Fibroblast of skin of right quadriceps (primary cell): ENCODE results near the gene POMC.
"Not testable (repeated sequence)": the region's sequence is repeated elsewhere in the genome, so short reads cannot be mapped to it uniquely, and the experiment has no call there.

ENCODE experiments used
- DNase-seq: peaks from one replicate; pipeline ENCODE4 v3.0.0-alpha.2; 2013

The POMC gene

DNA sequence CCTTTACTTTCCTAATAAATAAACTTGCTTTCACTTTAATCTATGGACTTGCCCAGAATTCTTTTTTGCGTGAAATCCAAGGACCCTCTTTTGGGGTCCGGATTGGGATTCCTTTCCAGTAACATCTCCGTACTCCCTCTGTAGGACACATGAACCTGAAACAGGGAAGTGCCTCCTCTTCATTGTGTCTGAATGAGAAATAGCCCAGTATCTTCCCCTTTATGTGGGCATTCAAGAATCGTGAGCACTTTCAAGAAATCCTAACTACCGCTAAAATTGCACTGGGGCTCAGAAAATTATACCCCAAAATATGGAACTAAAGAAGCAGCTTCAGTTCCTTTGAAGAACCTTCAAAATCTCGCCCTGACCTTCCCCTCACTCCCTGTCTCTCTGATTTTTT is 7.8 kb upstream of the POMC start:
- DNase-seq = no peak

DNA sequence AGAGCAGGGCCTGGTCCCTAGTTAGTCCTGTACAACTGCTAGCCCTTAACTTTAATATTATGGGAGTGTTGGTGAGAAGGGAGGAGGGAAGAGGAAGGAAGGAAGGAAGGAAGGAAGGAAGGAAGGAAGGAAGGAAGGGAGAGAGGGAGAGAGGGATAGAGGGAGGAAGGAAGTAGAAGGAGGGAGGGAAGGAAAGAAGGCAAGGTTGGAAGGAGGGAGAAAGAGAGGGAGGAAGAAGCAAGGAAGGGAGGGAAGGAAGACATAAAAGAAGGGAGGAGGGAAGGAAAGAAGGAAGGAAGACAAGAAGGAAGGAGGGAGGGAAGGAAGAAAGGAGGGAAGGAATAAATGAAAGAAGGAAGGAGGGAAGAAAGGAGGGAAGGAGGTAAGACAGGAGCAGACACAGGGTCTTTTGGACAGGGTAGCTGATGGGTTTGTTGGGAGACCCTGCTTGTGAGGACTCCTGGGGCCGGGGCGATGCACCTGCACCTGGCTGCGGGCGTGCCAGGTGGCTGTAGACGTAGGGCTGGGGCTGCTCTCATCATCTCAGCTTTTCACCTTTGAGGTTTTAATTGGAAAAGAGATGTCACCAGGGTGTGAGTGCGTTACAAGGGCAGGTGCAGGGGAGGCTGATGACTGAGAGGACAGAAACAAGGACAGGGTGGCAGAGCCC is 5.9 kb upstream of the POMC start:
- no peak for DNase-seq

DNA sequence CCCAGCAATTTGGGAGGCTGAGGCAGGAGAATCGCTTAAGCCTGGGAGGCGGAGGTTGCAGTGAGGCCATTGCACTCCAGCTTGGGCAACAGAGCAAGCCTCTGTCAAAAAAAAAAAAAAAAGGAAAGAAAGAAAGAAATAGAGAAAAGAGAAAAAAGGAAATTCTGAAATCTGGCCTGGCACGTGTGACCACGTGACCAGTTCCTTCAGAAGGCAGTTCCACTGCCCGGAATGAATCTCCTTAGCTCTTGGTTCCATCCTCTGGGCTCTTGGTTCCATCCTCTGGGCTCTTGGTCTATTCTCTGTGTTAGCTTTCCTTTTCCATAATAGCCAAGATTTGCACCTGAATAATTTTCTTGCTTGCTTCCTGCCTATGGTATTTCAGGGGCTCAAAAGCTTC is 5.3 kb upstream of the POMC start:
- no peak for DNase-seq

DNA sequence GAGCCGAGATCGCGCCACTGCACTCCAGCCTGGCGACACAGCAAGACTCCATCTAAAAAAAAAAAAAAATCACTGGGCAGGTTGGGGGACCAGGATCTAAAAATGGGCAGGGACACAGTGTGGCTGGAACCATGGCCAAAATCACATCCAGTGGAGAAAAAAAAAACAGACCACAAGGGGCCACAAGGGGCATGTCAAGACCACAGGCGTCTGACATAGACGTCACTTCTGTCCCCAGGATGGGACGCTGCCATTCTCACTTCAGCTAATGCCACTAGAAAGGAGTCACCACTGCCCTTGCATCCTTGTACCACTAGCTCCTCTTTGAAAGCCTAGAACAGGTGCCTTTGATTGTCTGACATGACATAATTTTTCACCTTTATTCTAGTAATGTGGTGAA is 2.5 kb upstream of the POMC start:
- DNase-seq = no peak

DNA sequence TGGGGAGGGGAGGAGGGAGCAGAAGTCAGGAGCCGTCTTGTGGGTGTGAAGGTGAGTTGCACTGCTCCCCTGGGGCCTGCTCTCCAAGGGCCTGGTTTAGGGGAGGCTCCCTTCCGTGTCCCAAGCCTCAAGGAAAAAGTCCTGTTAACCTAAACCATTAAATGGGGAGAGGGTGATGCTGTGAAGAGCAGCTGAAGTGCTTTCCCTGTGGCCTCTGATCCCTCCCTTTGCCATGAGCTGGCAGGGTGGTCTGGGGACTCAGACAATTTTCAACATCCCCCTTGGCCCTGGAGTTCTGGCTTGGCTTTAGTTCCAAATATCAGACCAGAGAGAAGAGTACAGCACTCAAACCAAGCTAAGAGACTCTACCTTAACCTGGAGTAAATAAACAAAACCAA is 692 bp upstream of the POMC start:
- DNase-seq = no peak

DNA sequence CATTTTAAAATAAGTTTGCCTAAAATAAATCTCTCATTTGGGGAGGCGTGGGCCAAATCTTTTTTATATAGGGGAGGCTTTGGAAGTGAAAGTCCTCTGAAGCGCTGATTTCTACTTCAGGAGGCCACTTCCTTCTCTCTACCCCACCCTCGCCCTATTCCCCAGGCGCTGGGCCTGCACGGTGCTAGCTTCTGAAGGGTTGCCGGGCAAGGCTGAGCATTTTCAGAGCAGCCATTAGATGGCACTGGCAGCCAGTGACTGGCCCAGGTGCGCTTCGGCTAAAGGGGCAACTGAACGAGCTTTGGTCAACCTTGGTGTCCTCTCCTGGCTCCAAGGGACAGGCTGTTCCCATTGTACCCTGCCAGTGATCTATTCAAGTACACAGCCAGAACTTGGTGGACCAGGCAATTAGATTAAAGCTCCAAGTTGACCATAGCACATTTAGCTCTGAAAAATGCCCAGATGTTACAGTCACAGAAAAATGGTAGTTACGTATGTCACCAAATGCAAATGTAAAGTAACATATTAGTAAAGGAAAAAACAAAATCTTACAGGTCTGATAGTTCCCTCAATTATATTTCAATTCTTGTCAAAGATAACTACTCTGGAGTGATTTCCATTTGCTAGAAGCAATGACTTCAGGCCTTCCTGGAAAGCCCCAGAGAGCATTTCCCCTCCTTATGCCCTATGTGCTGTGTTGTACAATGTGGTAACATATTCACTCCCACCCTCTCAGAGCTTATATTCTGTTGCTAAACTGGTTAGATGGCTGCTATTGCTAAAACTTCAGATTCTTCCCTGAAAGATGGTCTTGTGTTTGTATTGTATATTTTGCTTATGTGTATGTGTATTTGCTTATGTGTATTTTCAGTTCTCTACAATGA is 2.1 kb downstream of the POMC start:
- DNase-seq = no peak

DNA sequence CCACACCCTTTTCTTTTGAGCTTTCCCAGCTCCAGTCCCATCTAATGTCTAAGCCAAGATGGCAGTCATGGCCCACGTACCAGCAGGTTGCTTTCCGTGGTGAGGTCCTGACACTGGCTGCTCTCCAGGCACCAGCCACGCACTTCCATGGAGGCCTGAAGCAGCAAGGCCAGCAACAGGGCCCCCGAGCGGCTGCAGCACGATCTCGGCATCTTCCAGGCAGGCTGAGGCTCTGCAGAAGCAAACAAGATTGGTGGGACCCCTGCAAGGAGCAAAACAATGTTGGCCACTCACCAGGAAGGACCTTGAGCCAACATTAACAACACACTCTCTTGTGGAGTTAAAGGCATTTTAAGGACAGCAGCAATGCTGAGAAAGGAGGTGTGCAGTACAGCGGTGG is 3.8 kb downstream of the POMC start:
- no peak for DNase-seq

DNA sequence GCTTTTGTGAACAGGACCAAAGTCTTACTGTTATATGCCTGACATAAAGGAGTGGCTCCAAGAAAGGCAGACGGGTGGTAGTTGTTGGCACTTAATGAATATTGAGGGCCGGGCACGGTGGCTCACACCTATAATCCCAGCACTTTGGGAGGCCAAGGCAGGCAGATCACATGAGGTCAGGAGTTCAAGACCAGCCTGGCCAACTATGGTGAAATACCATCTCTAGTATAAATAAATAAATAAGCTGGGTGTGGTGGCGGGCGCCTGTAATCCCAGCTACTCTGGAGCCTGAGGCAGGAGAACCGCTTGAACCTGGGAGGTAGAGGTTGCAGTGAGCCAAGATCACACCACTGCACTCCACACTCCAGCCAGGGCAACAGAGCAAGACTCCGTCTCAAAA is 6.3 kb downstream of the POMC start:
- DNase-seq = not testable (repeated sequence)

DNA sequence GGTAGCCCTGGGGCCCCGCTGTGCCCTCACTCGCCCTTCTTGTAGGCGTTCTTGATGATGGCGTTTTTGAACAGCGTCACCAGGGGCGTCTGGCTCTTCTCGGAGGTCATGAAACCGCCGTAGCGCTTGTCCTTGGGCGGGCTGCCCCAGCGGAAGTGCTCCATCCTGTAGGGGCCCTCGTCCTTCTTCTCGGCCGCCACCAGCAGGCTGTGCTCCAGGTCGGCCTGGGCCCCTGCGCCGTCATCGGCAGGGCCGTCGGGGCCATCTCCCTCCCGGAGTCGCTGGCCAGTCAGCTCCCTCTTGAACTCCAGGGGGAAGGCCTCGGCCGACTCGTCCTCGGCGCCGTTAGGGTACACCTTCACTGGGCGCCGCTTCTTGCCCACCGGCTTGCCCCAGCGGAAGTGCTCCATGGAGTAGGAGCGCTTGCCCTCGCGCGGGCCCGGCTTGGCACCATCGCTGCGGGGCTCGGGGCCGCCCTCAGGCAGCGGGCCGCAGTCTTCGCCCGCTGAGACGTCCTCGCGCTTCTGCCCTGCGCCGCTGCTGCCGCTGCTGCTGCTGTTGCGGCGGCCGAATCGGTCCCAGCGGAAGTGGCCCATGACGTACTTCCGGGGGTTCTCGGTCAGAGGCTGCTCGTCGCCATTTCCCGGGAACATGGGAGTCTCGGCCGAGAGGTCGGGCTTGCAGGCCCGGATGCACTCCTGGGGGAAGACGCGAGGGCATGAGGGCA is 7.2 kb downstream of the POMC start:
- DNase-seq = peak; percentile 60

DNA sequence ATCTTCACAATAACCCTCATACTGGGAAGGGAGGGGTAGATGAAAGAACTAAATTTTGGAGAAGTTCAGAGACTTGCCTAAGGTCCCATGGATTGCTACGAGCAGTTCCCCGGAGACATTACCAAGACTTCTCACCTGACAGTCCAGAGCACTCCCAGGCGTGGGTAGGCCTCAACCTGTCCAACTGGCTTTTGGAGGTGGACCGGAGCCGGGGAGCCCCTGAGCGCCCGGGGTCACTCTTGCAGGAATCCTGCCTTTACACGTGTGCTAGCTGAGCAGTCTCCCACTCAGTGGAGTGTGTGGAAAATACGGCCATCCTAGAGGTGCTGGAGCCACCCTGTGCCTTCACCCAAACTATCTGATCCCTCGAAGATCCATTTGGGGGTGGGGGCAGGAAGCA is 8.0 kb downstream of the POMC start:
- DNase-seq = no peak

DNA sequence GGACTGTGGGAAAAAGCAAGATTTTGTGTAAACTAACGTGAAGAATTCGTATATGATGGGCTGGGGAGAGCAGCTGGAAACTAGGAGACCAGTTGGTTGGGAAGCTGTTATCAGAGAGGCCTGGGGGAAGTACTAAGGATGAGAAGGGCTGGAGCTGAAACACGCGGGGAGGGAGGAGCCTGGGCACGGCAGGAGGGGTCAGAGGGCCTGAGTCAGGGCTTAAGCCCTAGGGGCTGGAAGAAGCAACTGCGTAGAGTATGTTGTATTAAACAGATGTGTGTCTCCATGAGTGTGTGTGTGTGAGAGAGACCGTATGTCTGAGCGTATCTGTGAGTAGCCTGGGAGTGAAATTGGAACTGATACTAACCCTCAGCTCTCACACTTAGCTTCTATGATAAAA is 8.4 kb downstream of the POMC start:
- DNase-seq = peak; percentile 11

DNA sequence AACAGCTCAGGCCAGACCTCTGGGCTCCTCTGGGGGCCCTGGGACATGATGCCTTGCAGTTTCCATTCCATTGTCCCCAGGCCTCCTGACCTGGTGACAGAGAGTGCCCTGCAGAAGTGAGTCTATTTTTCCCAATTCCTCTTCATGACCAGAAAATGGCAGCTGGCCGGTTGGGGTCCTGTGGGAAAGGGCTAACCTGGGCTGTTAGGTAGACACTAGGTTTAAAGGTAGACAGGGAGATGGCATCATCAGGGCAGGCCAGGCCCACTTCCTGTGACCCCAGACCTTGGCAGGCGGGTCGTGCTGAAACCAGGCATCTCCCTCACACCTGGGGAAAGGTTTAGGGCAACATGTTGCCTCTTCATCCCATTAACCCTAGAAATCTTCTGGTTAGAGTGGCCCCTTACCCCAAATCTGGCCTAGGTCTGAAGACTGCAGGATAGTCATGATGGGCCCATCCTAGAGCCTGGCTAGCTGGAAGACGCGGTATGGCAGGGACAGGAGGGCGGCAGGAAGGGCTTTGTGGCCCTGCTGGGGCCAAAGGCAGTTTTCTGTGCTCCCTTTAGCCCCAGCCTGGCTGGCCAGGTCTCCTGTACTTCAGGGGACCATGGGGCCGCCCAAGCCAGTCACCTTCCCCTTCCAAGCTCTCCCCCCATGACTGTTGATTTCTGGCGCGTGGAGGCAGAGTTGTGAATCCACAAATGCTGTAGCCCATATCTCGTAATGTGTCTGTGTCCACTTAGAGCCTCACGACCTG is 10.1 kb downstream of the POMC start:
- no peak for DNase-seq

DNA sequence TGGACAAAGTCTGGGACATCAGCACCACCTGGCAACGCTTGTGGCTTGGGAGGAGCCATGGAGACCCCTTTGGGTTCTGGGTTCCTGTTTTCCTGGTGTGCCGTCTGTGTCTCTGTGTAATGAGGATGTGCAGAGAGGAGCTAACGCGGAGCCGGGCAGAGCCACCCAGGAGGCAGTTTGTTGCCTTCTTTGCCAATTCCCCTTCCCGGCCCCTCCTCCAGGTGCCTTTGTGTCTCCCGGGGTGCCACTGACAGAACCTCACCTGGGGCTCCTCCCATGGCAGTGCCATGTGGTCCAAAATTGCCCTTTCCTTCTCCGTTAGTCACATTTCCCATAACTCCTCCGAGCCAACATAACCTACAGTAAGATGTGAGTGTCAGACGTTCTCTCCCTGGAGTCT is 13.0 kb downstream of the POMC start:
- no peak for DNase-seq

DNA sequence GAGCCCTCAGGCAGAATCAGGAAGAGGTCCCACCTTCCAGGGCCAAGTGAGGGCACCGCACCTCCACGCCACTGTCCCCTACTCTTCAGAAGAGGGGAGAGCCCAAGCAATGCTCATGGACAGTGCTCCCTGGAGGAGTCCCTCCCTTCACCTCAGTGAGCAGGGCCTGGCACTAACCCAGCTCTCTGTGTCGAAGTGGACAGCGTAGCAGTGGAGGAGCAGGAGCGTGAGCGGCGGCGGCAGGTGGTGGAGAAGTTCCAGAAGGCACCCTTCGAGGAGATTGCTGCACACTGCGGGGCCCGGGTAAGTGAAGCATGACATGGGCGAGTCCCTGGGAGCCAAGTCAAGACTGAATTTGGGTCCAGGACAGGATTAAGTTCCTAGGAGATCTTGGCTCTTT is 16.7 kb downstream of the POMC start:
- DNase-seq = no peak

DNA sequence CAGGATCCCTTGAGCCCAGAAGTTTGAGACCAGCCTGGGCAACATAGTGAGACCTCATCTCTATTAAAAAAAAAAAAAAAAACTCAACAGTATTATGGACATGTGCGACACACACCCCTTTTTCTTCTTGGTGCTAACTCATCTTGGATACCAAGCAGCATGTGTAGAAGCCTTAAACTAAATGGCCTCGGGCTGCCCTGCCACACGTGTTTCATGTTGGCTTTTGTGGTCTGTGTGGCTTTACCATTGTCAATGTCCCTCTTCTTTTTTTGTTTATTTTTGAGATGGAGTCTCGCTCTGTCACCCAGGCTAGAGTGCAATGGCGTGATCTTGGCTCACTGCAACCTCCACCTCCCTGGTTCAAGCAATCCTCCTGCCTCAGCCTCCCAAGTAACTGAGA is 17.4 kb downstream of the POMC start:
- DNase-seq = not testable (repeated sequence)

DNA sequence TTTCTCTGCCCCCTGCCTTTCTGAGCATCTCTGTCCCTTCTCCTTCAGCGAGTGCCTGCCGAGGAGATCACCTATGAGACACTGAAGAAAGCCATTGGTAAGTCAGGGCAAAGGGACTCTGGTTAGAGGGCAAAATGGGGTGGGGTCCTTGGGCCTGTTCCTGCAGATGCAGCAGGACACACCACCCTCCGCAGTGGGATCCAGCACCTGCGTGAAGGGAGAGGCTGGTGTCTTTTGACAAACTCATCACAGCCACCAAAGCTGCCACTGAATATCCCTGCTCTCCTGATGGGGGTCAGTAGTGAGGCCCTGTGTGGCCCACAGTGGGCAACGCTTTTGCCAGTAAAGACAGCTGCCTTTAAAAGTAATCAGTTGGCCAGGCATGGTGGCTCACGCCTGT is 18.7 kb downstream of the POMC start:
- DNase-seq = no peak

DNA sequence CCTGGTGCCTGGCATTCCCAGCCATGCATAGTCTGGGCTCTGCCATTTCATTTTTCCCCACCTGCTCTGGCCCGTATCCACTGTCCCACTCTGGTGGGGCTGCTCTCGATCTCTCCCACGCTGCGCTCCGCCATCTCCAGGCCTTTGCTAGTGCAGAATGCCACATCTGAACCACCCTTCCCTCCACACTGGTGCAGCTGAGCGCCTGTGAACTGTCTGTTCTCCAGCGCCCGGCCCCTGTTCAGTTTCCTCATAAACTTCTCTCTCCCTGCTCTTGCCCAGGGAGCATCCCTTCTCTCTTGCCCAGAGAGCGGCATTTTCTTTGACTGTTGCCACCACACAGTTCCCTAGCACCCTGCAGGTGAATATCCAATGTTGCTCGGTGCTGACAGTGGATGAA is 21.5 kb downstream of the POMC start:
- DNase-seq = no peak

DNA sequence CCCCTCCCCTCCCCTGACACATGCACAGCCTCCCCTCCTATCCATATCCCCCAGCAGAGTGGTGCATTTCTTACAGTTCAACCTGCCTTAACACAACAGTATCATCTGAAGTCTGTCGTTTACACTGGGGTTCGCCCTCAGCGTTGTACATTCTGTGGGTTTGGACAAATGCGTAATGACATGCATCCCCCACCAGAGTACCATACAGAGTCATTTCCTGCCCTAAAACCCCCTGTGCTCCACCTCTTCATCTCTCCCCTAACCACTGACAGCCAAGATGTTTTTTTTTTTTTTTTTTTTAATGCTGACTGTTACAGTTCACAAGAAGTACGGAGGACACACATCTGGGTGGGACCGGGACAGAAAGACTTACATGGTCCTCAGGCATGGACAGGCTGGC is 22.6 kb downstream of the POMC start:
- no peak for DNase-seq

DNA sequence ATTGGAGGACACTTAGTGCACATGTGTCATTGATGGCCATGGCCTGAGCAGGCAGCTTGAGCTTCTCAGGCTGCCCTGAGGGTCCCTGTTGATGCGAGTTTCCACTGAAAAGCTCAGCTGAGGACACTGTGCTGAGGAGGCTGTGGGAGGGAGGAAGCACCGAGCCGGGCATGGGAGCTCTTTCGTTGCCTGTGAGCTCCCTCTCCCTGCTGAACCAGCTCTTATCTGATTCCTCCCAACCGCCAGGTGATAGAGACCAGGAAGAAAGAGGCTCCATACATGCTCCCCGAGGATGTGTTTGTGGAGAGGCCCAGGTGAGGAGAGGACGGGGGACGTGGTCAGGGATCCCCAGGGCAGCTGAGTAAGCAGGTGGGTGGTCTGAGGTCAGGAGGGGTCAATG is 27.3 kb downstream of the POMC start:
- no peak for DNase-seq

DNA sequence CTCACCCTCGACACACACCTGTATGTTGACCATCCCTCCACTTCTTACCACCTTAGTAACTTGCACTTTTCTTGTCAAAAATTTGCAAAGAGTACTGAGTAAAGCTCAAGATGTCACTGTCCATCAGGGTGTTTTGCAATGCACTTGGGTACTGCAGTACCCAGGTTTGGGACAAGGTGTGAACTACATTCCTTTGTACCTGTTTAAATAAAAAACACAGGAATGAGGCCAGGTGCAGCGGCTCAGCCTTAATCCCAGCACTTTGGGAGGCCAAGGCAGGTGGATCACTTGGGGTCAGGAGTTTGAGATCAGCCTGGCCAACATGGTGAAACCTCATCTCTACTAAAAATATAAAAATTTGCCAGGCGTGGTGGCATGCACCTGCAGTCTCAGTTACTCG is 27.8 kb downstream of the POMC start:
- DNase-seq = not testable (repeated sequence)

DNA sequence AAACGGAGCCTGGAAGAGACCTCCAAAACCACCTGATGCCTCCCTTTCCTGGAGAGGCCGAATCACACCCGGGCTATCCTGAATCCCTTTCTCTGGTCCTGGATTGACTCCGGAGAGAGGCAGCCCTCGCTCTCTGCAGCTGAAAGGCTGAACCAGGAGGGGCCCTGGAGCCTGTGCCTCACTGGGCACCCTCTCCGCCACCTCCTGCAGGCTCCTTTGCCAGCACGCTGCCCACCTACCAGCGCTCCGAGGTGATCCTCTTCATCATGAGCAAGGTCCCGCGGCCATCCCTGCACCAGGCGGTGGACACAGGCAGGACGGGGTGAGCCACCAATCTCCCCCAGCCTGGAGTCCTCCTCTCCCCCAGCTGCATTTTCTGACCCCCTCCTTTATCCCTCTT is 35.7 kb downstream of the POMC start:
- no peak for DNase-seq

DNA sequence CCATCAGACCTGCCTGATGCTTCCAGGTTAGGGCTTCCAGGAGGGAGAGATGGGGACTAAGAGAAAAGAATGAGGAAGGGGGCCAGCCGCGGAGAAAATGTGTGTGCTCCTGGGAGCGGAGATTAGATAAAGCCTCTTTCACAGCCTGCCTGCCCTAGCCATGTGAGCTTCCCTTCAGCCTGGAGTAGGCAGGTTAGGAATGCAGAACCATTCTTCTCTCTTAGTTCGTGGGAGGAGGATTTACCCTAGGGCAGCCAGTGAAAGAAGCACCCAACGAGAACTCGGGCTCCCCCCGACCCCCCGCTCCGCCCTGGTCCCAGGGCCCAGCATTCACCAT is 36.1 kb downstream of the POMC start:
- DNase-seq = no peak

DNA sequence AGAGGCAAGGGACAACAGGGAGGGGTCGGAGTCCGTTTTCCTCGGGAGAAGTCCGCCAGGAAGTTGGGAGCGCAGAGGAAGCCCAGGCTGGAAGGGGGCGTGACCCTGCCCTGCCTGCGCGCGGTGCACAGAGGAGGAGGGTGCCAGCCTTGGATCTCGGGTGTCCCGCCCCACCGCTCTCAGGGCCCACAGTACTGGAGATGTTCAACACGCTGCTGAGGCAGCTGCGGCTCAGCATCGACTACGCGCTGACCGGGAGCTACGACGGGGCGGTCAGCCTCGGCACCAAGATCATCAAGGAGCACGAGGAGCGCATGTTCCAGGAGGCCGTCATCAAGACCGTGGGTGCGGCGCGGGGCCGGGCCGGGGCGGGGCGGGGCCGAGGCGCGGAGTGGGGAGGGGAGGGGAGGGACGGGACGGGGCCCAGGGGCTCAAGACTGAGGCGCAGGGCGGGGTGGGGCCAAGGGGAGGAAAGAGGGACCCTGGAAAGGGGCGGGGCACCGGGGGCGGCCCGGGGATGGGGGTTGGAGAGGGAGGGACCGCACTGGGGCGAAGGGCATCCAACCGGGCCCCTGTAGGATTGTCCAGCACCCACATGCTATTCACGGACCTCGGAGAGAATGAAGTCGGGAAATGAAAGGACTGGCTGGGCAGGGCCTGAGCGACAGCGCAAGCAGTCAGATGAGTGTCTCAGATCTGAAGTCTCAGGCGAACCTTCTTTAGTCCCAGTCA is 36.6 kb downstream of the POMC start:
- no peak for DNase-seq
